GM13977 (cell line): ENCODE data around the gene PCDH9.

ENCODE experiments used
- DNase-seq: peaks from one replicate; pipeline ENCODE4 v3.0.0; 2012; ENCODE audit warnings: low spot score
- in situ Hi-C: fragments of 300-500 bp; cut with MboI; formaldehyde crosslinking; loops from one replicate; pipeline ENCODE4 v1.12.0; 2022; ENCODE audit warnings: low sequenced_read_pairs, low pct_unique_long_range_greater_than_20kb, mixed read lengths, inconsistent platforms; ENCODE audit not compliant: unreplicated experiment
- TF ChIP-seq, protein P1 (sequence below): IDR thresholded peaks from 2 replicates; pipeline ENCODE4 v1.5.1; 2012; ENCODE audit warnings: mild to moderate bottlenecking, control low read depth; ENCODE audit not compliant: insufficient read depth; ENCODE audit errors: extremely low read depth, missing control alignments

Gene PCDH9

DNA sequence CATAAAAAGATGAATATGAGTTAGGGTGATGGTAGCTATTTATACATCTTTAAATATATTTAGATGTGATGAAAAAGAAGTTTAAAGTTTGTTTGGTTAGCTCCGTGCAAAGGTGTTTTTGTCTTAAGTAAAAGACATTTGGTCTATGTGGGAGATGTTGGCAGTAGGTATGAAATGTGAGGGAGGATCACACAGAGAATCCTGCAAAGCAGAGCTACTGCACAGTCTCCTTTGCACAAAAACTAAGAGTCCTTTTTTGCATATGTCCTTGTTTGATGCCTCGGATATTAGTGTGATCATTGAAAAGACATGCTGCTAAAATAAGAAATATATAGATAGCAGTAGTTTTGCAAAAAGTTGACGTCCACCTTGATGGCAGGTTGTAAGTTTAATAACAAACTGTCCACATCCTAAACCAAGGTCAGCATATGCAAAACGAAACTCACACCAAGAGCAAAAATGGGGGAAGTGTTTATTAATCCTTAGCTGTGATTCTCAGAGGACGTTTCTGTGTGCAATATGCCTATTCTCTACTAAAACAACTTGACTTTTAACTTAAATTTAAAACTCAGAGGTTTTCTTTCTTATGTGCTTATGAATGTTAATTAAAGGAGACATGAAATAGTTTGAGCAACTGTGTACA lies 870.1 kb downstream of the PCDH9 start:
- TF ChIP-seq, protein P1, sequence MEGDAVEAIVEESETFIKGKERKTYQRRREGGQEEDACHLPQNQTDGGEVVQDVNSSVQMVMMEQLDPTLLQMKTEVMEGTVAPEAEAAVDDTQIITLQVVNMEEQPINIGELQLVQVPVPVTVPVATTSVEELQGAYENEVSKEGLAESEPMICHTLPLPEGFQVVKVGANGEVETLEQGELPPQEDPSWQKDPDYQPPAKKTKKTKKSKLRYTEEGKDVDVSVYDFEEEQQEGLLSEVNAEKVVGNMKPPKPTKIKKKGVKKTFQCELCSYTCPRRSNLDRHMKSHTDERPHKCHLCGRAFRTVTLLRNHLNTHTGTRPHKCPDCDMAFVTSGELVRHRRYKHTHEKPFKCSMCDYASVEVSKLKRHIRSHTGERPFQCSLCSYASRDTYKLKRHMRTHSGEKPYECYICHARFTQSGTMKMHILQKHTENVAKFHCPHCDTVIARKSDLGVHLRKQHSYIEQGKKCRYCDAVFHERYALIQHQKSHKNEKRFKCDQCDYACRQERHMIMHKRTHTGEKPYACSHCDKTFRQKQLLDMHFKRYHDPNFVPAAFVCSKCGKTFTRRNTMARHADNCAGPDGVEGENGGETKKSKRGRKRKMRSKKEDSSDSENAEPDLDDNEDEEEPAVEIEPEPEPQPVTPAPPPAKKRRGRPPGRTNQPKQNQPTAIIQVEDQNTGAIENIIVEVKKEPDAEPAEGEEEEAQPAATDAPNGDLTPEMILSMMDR, result no peak
- DNase-seq, result no peak
- in situ Hi-C loops, result no loop called here

GRCh38 chr13:66359393-66359792 lies 870.7 kb downstream of the PCDH9 start:
- in situ Hi-C loops, result no loop called here
- TF ChIP-seq, protein P1, result no peak
- DNase-seq, result no peak

DNA sequence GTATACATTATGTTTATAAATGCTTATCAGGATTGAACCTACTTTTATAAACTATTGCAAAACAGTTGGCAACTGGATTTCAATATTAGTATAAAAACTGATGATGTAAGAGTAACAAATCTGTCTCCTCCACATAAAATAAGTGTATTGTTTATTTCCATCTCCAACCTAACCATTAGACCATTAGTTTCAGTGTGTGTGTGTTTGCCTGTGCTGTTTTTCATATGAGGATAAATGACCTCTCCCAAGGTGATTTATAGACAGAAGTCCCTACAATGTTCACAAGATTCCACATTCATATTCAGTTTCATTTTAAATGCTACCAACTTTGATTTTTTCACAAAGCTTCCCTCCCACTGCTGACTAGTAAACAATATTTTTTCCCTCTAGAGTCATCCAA lies 871.6 kb downstream of the PCDH9 start:
- in situ Hi-C loops, result no loop called here
- no peak for DNase-seq
- TF ChIP-seq, protein P1, result no peak

- DNase-seq, result no peak
- in situ Hi-C loops, result no loop called here
- TF ChIP-seq, protein P1, result no peak
Observed at GRCh38 chr13:66357463-66357862, 872.7 kb downstream of the PCDH9 start.

DNA sequence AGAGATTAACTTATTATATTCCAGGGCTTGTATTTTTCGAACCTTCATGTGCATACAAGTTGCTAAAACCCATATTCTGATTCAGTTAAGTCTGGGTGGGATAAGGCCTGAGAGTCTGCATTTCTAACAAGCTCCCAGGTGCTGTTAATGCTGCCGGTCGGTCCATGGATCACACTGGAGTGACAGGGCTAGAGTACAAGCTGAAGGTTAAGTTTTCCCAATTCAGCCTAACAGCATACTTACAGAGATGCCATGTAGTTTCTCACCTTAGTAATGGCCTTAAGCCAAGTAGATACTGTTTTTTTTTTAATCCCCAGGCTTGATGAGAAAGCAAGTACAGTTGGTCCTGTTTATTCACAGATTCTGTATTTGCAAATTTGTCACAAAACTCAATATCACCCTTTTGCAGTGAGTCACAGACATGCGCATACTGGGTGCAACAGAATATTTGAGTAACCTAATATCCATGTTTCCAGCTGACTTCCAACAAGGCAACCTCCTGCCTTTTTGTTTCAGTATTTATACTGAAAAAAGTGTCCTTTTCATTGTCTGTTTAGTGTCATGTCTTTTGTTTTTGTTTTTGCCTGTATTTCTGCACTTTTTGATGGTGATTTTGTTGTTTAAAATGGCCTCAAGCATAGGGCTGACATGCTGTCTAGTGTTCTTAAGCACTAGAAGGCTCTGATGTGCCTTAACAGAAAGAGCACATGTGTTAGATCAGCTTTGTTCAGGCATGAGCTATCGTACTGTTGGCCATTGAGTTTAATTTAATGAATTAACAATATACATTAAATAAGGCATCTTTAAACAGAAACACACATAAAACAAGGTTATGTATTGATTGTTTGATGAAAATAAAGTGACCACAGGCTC lies 875.0 kb downstream of the PCDH9 start:
- TF ChIP-seq, protein P1, result no peak
- DNase-seq, result no peak

GRCh38 chr13:66353664-66354063 lies 876.5 kb downstream of the PCDH9 start:
- DNase-seq, result no peak
- in situ Hi-C loops, result no loop called here
- TF ChIP-seq, protein P1, result no peak

More for the DNA sequence above, 875.0 kb downstream of the PCDH9 start:
- in situ Hi-C loops, result no loop called here
